PC-9 (cell line): ENCODE results near the gene CTIF. TPM values are rescaled to one million over a fixed set of nuclear protein-coding genes. Genes with fewer than 3 reads are reported as not detected.

ENCODE experiments used
- BruUV-seq: library from RNA; stranded (reverse); fragments of 400-500 nt; replicated peaks from 2 replicates; lab custom pipeline; 2021; lab: Mats Ljungman, UMichigan
- CTCF ChIA-PET: fragments of 300-600 bp; sonication (Branson Sonifier 250); formaldehyde crosslinking; loops from one replicate; lab custom pipeline; 2022; ENCODE audit warnings: antibody characterized with exemption; lab: Charles Lee
- POLR2A ChIA-PET: fragments of 300-600 bp; sonication (Branson Sonifier 250); formaldehyde crosslinking; loops from one replicate; lab custom pipeline; 2022; ENCODE audit warnings: antibody characterized with exemption; ENCODE audit not compliant: unreplicated experiment; lab: Charles Lee
- DNase-seq, 2 experiments: peaks; one replicate each; pipeline versions ENCODE4 v3.0.0 to v3.0.0-alpha.2; 2015 to 2022; ENCODE audit warnings: mixed read lengths in 1 of 2
- H2AFZ ChIP-seq: fragments of 200-600 bp; sonication (generic); 2 replicates; pipeline ENCODE4 v1.8.1; 2017; ENCODE audit warnings: antibody characterized with exemption
- H3F3A ChIP-seq: fragments of 200-600 bp; sonication (generic); 2 replicates; pipeline ENCODE4 v1.8.1; 2017; ENCODE audit warnings: antibody characterized with exemption, mild to moderate bottlenecking, low read depth; ENCODE audit not compliant: insufficient read depth
- H3K27ac ChIP-seq: fragments of 200-600 bp; sonication (generic); 2 replicates; pipeline ENCODE4 v1.6.1; 2016; ENCODE audit warnings: mixed run types
- H3K27me3 ChIP-seq: fragments of 200-600 bp; sonication (generic); 2 replicates; pipeline ENCODE4 v1.6.1; 2016; ENCODE audit warnings: low read depth, mixed run types; ENCODE audit not compliant: insufficient read depth
- H3K36me3 ChIP-seq: fragments of 200-600 bp; sonication (generic); 2 replicates; pipeline ENCODE4 v1.6.1; 2016; ENCODE audit warnings: low read depth, mixed run types
- H3K4me1 ChIP-seq: fragments of 200-600 bp; sonication (generic); replicated peaks from 2 replicates; pipeline ENCODE4 v1.6.1; 2016; ENCODE audit warnings: mixed run types; ENCODE audit not compliant: insufficient read depth
- H3K4me2 ChIP-seq: fragments of 200-600 bp; sonication (generic); 2 replicates; pipeline ENCODE4 v1.6.1; 2017; ENCODE audit warnings: mixed run types
- H3K4me3 ChIP-seq: fragments of 200-600 bp; sonication (generic); 2 replicates; pipeline ENCODE4 v1.6.1; 2016; ENCODE audit warnings: mixed run types
- H3K79me2 ChIP-seq: fragments of 200-600 bp; sonication (generic); 2 replicates; pipeline ENCODE4 v1.6.1; 2017; ENCODE audit warnings: low read depth, mixed run types
- H3K9me2 ChIP-seq: fragments of 200-600 bp; sonication (generic); 2 replicates; pipeline ENCODE4 v1.8.1; 2017; ENCODE audit warnings: mild to moderate bottlenecking; ENCODE audit not compliant: insufficient read depth
- H3K9me3 ChIP-seq: fragments of 200-600 bp; sonication (generic); 2 replicates; pipeline ENCODE4 v1.8.1; 2016; ENCODE audit warnings: low read depth; ENCODE audit not compliant: insufficient read depth
- H4K20me1 ChIP-seq: fragments of 200-600 bp; sonication (generic); 2 replicates; pipeline ENCODE4 v1.8.1; 2017; ENCODE audit not compliant: insufficient read depth
- EZH2 ChIP-seq: fragments of 200-600 bp; sonication (generic); IDR thresholded peaks from 2 replicates; pipeline ENCODE4 v1.8.0; 2017; ENCODE audit warnings: antibody characterized with exemption, low read depth
- intact Hi-C: fragments of 100-400 bp; cut with micrococcal nuclease; formaldehyde crosslinking; loops from one replicate; pipeline ENCODE4 v1.10.0; 2022; ENCODE audit not compliant: unreplicated experiment
- total RNA-seq: library from RNA; stranded (reverse); gene quantifications from 2 replicates; pipeline ENCODE4 v1.2.3, GENCODE V29; 2021
- TF ChIP-seq, protein P1 (sequence below): fragments of 200-600 bp; sonication (generic); conservative IDR thresholded peaks from 2 replicates; pipeline ENCODE4 v1.6.1; 2017; ENCODE audit warnings: mixed run types, antibody characterized with exemption, mild to moderate bottlenecking, moderate library complexity

CTIF gene
- total RNA-seq, 1 experiment from 2014 or later, result 26.2 TPM

DNA sequence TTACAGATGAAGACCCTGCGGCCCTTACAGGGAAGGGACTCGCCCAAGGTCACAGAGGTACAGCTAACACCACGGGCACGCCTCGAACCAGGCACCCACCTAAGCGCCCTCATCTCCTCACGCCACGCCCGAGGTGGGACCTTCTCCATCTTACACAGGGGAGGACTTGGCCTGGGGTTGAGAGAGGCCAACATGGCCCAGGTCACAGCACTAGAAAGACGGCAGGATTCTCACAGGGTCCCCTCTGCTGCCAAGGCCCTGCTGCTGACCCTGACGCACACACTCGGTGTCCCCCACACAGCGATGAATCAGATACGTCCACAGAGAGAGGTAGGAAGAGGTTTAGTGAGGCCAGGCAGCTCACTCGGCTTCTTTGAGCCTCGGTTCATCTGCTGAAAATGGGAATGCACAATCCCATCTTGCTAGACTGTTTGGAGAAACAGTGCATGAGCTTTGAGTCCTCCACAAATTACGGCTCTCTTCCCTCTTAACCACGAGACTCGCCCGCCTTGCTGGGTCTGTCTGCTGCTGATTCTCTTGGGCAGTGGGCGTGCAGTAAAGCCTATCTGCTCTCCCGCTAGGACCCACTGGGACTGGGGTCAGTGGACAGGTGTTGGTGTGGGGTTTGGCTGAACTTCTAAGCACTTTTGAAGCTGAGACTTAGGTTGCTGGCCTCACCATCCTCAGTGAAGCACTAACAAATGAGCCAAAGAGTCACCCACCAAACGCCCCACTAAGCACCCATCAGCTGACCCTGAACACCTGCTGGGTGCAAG is 332.7 kb downstream of the CTIF start:
- Histone ChIP-seq H3K4me3 (no peak overlapping the region), H3K27me3 (no peaks in the 10 kb centered on the region), H3K4me2 (no peak overlapping the region), H3K9me2 (no peaks in the 10 kb centered on the region), H3K79me2 (no peaks in the 10 kb centered on the region), H3F3A (peaks cover 15% of the 10 kb centered on the region; the same call in 1 of the 2 replicates), H3K27ac (no peak overlapping the region), H2AFZ (no peak overlapping the region), H3K36me3 (no peaks in the 10 kb centered on the region), H3K9me3 (no peaks in the 10 kb centered on the region), H3K4me1 (peaks cover 26% of the 10 kb centered on the region), H4K20me1 (no peaks in the 10 kb centered on the region)
- no TSS peak for BruUV-seq
- DNase-seq, result no peak
- intact Hi-C loops, result no loop called here
- ChIA-PET POLR2A (no interaction called here), CTCF (no interaction called here)
- TF ChIP-seq EZH2, result no peak
- TF ChIP-seq, protein P1, sequence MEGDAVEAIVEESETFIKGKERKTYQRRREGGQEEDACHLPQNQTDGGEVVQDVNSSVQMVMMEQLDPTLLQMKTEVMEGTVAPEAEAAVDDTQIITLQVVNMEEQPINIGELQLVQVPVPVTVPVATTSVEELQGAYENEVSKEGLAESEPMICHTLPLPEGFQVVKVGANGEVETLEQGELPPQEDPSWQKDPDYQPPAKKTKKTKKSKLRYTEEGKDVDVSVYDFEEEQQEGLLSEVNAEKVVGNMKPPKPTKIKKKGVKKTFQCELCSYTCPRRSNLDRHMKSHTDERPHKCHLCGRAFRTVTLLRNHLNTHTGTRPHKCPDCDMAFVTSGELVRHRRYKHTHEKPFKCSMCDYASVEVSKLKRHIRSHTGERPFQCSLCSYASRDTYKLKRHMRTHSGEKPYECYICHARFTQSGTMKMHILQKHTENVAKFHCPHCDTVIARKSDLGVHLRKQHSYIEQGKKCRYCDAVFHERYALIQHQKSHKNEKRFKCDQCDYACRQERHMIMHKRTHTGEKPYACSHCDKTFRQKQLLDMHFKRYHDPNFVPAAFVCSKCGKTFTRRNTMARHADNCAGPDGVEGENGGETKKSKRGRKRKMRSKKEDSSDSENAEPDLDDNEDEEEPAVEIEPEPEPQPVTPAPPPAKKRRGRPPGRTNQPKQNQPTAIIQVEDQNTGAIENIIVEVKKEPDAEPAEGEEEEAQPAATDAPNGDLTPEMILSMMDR, result no peak

DNA sequence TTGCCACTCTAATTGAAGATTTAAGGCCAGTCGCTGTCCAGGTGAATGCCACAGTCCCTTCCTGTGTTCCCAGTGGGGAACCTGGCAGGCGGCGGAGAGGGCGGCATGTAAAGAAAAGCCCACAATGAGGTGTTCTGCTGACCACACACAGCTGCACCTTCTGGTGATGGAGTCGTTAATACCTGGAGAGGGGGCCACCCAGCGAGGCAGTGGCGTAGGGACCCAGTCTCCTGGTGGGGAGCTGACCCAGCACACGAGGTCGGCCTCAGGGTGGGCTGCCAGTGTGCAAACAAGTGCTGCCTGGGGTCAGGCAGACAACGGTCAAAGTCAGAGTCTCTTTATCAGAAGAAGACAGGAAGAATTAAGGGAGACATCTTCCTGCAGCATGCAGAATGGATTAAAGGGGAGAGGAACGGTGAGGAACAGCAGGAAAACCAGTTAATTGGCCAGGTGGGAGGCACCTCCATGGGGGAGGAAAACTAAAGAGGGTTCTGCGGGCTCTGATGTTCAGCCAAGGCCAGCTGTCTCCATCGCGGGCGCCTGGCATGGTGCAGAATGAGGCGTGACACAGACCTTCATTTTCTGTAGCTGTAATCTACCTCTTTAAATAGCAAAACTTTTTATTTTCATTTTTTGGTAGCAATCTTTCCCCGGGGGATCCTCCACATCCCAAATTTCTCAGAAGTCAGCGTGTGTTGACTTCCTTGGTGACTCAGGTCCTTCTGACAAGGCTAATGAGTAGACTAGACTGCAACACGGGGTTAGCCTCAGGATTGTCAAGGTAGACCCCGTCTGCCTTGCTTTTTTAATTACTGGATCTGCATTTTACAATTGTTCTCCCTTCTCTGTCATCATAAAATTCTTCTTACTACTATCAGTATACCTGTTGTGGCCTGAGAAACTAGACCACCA is 333.7 kb downstream of the CTIF start:
- no peaks in the 10 kb centered on the region for H4K20me1 ChIP-seq
- no peak overlapping the region for H3K4me3 ChIP-seq
- H3K27me3 ChIP-seq, result no peaks in the 10 kb centered on the region
- peak in 1 of 2 experiments; percentile 49 for DNase-seq
- H3K9me2 ChIP-seq, result no peaks in the 10 kb centered on the region
- ChIA-PET CTCF (no interaction called here), POLR2A (interaction anchor here (0.7 kb wide), 1 partner anchor 69 kb away, joined by 5 read pairs; no protein-coding TSS in a partner anchor)
- no peaks in the 10 kb centered on the region for H3K9me3 ChIP-seq
- TF ChIP-seq, protein P1, result no peak
- no peak for TF ChIP-seq EZH2
- H3F3A ChIP-seq, result peaks cover 15% of the 10 kb centered on the region; the same call in 1 of the 2 replicates
- H3K4me2 ChIP-seq, result peak overlapping the region; percentile 58
- H3K27ac ChIP-seq, result peak overlapping the region; percentile 64
- no peaks in the 10 kb centered on the region for H3K36me3 ChIP-seq
- intact Hi-C loops, result loop anchor here (1.0 kb wide), 1 partner anchor 38 kb away; no protein-coding TSS in a partner anchor
- no peak overlapping the region for H2AFZ ChIP-seq
- H3K79me2 ChIP-seq, result no peaks in the 10 kb centered on the region
- H3K4me1 ChIP-seq, result peaks cover 28% of the 10 kb centered on the region
- BruUV-seq, result no TSS peak

DNA sequence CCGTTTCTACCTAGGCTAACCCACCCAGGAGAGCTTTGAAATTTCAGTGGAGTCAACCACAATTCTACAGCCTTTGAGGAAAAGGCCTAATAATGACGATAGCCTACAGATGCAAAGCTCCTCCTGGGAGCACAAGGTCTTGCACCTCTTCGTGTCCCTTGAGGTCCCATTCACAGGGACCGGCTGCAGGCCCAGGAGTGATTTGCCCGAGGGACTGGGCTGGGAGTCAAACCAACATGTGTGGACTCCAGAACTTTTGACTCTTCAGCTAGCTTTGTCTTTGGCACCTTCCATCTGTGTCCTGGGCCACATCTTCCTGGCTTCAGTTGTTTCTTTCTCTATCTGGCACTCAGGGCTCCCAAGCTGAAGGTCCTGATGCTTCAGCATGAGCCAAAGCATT is 335.4 kb downstream of the CTIF start:
- intact Hi-C loops, result no loop called here

More for the DNA sequence above, 335.4 kb downstream of the CTIF start:
- TF ChIP-seq, protein P1, result no peak
- TF ChIP-seq EZH2, result no peak
- POLR2A ChIA-PET, result interaction anchor here (0.5 to 0.6 kb wide), 2 partner anchors 102 to 114 kb away, joined by 4 read pairs; no protein-coding TSS in a partner anchor
- Histone ChIP-seq H3K9me3 (no peaks in the 10 kb centered on the region), H3K79me2 (no peaks in the 10 kb centered on the region), H3K4me1 (peaks cover 44% of the 10 kb centered on the region), H3K36me3 (no peaks in the 10 kb centered on the region), H3K9me2 (no peaks in the 10 kb centered on the region), H3K4me2 (no peak overlapping the region), H3K4me3 (no peak overlapping the region), H2AFZ (no peak overlapping the region), H3K27me3 (no peaks in the 10 kb centered on the region), H4K20me1 (no peaks in the 10 kb centered on the region), H3K27ac (no peak overlapping the region), H3F3A (peaks cover 9% of the 10 kb centered on the region; the same call in 1 of the 2 replicates)
- DNase-seq, result no peak
- CTCF ChIA-PET, result no interaction called here
- BruUV-seq, result no TSS peak
